ENCODE results near the gene NFAM1.

Gene NFAM1

GRCh38 chr22:42379966-42380537 is 52.2 kb downstream of the NFAM1 start:
- no peak for DNase-seq

- DNase-seq: peak; percentile 38 to 68 (median 61)
Measured at GRCh38 chr22:42376711-42377554, 55.3 kb downstream of the NFAM1 start.

DNA sequence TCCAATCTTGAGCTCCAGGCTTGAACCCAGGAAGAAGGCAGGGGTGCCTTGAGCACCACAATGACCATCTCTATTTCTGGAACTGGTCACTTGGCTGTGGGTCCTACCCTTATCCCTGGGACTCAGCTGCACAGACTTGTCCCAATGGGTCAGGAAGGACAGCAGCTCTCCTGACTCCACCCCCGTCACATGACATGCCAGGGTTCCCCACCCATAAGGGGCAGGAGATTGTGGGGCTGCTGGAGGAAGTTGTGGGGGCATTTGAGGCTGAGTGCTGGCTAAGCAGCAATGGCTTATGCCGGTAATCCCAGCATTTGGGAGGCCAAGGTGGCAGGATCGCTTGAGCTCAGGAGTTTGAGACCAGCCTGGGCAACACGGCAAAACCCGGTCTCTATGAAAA is 56.2 kb downstream of the NFAM1 start:
- peak; percentile 34 to 49 (median 39) for DNase-seq

- DNase-seq: no peak
Measured at GRCh38 chr22:42372976-42373375, 59.2 kb downstream of the NFAM1 start.

GRCh38 chr22:42371501-42371900 is 60.7 kb downstream of the NFAM1 start:
- no peak for DNase-seq

GRCh38 chr22:42371099-42371498 is 61.1 kb downstream of the NFAM1 start:
- DNase-seq: no peak

DNA sequence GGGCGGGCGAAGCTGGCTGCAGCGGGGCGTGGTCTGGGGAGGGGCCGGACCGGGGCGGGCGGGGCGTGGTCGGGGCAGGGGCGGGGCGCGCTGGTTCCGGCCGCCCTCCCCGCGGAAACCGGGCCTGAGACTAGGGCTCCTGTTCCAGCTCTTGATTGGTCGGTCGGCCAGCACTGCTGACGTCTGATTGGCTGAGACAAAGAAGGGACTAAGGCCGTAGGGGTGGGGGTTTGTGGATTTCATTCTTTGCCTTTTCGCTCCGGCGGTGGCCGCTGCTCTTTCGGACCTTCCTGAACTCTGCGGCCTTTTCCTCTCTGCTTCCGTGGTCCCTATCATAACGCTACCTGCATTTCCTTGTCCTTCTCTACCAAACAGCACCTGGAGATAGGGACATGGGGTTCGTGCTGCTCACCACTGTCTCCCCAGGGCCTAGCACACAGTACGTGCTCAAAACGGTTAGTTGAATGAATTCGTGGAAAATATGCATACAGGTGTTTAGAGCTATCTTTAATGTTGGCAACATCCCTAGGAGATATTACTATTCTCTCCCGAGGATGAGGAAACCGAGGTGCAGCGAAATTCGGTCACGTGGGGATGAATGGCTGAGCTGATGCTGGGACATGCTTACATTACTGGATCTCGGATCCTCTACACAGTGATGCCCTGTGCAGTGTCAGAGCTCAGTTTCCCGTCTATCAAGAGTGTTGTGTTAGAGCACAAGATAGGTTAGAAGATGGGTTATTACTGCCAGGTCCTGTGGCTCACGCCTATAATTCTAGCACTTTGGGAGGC is 62.8 kb downstream of the NFAM1 start:
- peak; percentile 93 to 97 (median 95) for DNase-seq

- DNase-seq: no peak
Measured at GRCh38 chr22:42368379-42369249, 63.6 kb downstream of the NFAM1 start.

DNA sequence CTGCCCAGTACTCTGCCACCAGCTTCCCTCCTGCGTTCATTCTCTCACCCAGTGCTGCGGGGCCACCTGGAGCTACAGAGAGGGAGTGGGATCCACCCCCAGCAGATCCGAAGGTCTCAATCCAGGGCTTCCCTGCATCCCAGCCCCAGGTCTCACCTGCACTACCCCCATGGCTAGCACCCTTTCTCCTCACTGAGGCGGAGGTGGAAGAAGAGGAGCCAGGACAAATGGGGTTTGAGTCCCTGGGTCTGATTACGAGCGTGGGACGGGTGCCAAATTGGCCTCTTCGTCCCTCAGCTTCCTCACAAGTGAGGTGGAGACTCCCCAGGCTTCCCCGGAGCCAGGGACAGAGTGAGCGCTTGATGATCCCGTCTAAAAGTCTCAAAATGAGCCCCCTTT is 64.2 kb downstream of the NFAM1 start:
- peak in 1 of 3 donors; percentile 56 for DNase-seq

- no peak for DNase-seq
Measured at GRCh38 chr22:42366806-42367581, 65.2 kb downstream of the NFAM1 start.

DNA sequence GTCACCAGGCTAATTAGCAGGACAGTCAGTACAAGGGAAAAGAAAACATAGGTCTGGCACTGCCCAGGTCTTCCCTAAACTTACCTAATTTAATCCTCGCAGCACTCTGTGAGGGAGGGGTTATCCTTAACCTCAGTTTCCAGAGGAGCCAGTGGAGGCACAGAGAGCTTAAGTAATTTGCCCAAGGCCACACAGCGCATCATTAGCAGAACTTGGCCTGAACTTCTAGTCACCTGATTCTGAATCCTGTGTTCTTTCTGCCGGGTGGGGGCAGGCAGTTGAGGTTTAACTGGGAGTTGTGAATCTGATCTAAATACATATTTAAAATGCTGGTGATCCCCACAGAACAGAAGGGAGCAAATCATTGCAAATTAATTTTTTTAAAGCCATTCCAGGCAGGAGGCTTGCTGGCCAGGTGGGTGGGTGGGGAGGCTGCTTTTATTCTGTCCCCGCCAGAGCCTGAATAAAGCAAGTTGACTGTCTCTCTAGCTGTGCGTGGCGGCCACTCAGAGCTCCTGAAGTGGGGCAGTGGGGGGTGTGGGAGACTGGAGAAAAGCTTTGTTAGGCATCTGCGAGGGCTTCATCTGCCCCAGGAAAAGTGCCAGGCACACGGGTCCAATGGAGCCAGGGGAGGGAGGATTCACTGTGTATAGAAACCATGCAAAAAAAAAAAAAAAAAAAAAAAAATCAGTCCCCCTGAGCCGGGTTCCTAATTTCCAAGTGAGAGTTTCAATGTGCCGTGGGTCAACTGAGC is 66.1 kb downstream of the NFAM1 start:
- peak in 2 of 3 donors; percentile 20 to 28 for DNase-seq

DNA sequence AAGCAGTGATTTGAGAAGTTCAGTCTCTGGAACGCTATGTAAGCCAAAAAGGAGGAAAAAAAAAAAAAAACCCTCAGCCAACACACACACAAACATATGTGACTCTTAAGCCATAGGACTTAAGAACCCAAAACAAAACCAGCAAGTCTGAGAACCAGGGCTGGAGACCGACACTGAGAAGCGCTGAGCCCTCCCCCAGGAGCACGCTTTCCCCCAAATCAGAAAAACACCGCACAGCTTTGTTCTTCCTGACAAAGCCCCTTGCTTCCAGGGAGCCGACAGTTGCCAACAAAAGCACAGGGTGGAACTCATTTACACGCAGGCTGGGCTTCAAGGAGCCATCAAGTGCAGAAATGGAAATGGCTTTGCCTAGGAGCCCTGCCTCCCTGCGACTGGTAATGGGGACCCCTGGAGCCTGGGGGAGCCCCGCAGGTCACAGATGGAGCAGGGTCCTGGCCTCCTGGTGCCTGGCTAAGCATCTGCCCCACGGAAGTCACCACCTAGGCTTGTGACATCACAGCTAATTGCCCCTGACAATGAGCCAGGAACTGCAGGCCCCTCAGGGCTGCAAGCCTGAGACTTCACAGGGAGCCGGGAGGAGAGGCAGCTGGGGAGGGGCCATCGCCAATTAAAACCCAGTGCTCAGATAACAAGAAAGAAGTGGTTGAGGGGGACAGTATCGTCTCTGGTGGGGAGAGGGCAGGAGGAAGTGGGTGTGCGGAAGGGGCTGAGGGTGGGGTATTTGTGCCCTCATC is 66.9 kb downstream of the NFAM1 start:
- no peak for DNase-seq

DNA sequence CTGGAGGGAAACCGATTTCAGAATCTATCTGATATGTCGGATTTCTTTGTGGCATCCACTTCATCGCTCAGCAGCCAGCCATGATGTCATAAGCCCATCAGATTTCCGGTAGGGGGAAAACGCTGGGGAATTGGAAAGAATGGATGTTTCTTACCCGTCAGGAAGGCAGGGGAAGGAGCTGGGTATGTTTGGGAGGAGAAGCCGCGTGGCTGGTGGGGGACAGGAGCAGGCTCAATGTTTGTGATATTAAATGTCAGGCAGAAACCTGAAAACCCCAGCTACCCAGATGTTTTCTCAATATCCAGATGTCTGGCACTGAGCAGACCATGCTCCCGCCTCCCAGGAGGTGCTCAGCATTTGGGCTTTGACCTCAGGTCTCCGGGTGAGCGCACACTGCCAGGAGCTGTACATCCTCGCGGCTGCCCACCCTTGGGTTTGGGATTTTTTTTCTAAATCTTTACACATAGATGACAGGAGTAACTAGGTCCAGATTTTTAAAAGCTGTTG is 67.5 kb downstream of the NFAM1 start:
- peak in 1 of 3 donors; percentile 16 for DNase-seq

GRCh38 chr22:42363892-42364291 is 68.3 kb downstream of the NFAM1 start:
- no peak for DNase-seq

DNA sequence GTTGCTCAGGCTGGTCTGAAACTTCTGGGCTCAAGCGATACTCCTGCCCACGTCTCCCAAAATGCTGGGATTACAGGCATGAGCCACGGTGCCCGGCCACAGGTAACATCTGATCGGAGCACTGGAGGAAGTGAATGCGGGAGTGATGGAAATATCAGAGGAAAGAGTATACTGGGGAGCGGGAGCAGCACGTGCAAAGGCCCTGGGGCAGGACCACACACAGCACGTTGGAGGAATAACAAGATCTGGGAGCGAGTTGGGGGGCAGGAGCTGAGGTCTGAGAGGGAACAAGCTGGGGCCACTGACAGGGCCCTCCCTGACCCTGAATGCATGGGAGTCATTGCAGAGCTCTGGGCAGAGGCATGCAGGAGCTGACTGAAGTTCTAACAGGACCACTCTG is 70.7 kb downstream of the NFAM1 start:
- no peak for DNase-seq

DNA sequence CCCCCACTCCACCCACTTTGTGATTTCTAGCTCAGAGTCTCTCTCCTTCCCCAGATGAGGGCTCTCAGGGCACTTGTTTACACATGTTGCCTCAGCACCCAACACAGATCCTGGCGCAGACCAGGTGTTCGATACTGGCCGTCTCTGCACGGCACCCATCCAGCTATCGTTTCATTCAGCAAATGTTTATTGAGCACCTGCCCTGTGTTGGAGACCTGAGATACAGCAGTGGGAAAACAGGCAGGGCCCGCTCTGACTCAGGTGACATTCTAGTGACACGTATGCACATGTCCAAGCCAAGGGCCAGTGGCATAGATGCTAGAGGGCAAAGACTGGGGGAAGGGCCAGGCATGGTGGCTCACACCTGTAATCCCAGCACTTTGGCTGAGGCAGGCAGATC is 71.9 kb downstream of the NFAM1 start:
- no peak for DNase-seq

DNA sequence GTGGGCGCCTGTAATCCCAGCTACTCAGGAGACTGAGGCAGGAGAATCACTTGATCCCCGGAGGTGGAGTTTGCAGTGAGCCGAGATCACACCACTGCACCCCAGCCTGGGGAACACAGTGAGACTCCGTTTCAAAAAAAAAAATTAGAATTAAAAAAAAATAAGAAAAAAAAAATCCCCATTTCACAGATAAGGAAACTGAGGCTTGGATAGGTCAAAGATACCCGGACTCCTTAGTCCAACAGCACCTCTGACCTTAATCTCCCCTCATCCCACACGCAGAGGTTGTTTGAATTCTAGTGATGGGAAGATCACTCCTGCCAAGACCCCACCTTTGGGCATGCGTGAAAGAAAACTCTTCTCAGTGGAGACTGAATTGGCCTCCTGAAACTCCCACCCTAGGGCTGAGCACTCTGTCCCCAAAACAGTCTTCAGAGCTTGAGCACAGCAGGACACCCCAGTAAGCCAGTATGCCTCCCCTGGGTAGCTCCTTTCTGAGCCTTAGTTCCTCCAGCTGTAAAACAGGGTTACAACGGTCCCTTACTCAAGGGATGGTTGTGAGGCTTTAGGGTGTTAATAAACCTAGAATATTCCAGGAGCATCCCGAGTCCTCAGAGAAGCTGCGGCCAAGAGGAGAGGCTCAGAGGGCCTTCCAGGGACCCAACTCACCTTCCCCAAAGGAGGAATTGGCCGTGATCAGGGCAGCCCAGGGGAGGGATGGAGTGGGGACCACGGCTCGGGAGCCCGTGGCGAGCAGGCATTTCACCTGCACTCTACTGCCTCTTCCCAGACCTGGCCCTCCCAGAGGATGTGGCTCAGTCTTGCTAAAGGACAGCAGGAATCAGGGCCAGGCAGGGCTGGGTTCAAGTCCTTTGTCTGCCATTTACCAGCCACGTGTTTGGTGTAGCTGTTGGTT is 73.3 kb downstream of the NFAM1 start:
- DNase-seq: no peak

DNA sequence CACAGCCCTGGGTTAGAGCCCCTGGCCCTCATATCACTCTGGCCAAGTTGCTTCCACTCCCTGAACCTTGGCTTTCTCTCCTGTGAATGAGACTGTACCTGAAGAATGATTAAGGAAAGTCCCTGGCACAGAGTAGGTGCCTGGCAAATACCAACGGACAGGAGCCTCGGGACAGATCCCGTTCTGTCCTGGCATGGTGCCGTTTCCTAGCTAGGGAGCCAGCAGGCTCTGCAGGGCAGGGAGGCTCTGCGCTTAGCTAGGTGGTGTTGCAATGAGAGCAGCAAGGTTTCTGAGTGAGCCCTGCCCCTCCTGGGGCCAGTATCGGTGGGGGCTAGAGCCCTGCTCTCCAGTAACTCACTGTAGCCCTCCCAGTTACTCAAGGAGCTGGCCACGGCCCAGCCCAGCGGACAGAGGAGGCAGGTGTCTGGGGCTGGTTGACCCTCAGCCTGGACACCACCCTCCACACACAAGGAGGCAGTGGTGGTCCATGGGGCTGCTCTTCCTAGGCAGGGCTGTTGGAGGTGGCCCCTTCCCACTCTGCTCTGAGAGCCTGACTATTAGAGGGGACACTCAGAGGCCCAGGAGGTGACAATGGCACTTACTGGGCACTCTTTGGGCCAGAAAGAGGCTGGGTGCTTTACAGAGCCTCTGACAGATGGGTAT is 74.4 kb downstream of the NFAM1 start:
- no peak for DNase-seq
